ENCODE results near the gene PPP6R3. TPM values are rescaled to one million over a fixed set of nuclear protein-coding genes. Genes with fewer than 3 reads are reported as not detected.
A peak's percentile ranks its signal among the peaks of the same experiment; 100 is the strongest.

The PPP6R3 gene
- total RNA-seq, 1 experiment from 2014 or later, result 163 TPM

- DNase-seq (ENCODE audit: low read depth, low spot score), result no peak
- no peak overlapping the region for H3K4me3 ChIP-seq (ENCODE audit: low read depth in 2 of 2, low read length in 2 of 2)
- ATAC-seq, result no peak
- in situ Hi-C loops (cut with HindIII; ENCODE audit: low pct_unique_long_range_greater_than_20kb, low sequenced_read_pairs) (no loop called here), intact Hi-C loops (cut with micrococcal nuclease; ENCODE audit: unreplicated experiment) (no loop called here)
- ChIA-PET POLR2A (no interaction called here), CTCF (no interaction called here)
- no peaks in the 10 kb centered on the region for H3K27me3 ChIP-seq (ENCODE audit: control insufficient read depth, insufficient read depth, low read length)
- H3K9me3 ChIP-seq (ENCODE audit: control insufficient read depth, insufficient read depth, low read depth, low read length), result no peaks in the 10 kb centered on the region
- H3K27ac ChIP-seq (ENCODE audit: low read length), result no peak overlapping the region
- H3K4me1 ChIP-seq (ENCODE audit: control insufficient read depth, insufficient read depth, low read length), result no peaks in the 10 kb centered on the region
- no TSS peak for BruUV-seq (replicated peaks)
- peaks cover 37% of the 10 kb centered on the region for H3K36me3 ChIP-seq (ENCODE audit: control insufficient read depth, insufficient read depth, low read length)
- TF ChIP-seq POLR2AphosphoS5 (IDR thresholded peaks at IDR 0.05; ENCODE audit: low read depth, low read length) (0 out of 2 replicates have a peak, but pooled peaks have one; percentile 29), TCF7L2 (IDR thresholded peaks at IDR 0.05; ENCODE audit: low read depth, low read length) (no peak)
Observed at GRCh38 chr11:68525930-68526329, 65.4 kb downstream of the PPP6R3 start.

- ATAC-seq (no peak), DNase-seq (ENCODE audit: low read depth, low spot score) (no peak)
- Histone ChIP-seq H3K4me1 (ENCODE audit: control insufficient read depth, insufficient read depth, low read length) (no peaks in the 10 kb centered on the region), H3K27ac (ENCODE audit: low read length) (no peak overlapping the region), H3K4me3 (ENCODE audit: low read depth in 2 of 2, low read length in 2 of 2) (no peak overlapping the region), H3K36me3 (ENCODE audit: control insufficient read depth, insufficient read depth, low read length) (peaks cover 26% of the 10 kb centered on the region), H3K27me3 (ENCODE audit: control insufficient read depth, insufficient read depth, low read length) (no peaks in the 10 kb centered on the region), H3K9me3 (ENCODE audit: control insufficient read depth, insufficient read depth, low read depth, low read length) (no peaks in the 10 kb centered on the region)
- ChIA-PET POLR2A (no interaction called here), CTCF (no interaction called here)
- no TSS peak for BruUV-seq (replicated peaks)
- intact Hi-C loops (cut with micrococcal nuclease; ENCODE audit: unreplicated experiment), result no loop called here
- in situ Hi-C loops (cut with HindIII; ENCODE audit: low pct_unique_long_range_greater_than_20kb, low sequenced_read_pairs), result no loop called here
- TF ChIP-seq CTCF (IDR thresholded peaks at IDR 0.05) (no peak), POLR2AphosphoS5 (IDR thresholded peaks at IDR 0.05; ENCODE audit: low read depth, low read length) (no peak), REST (IDR thresholded peaks at IDR 0.05; ENCODE audit: insufficient read depth in 1 of 2, low read depth in 2 of 2, low read length in 1 of 2) (no peak), TCF7L2 (IDR thresholded peaks at IDR 0.05; ENCODE audit: low read depth, low read length) (no peak), SIN3A (IDR thresholded peaks at IDR 0.05; ENCODE audit: borderline replicate concordance, insufficient read depth, low read depth, low read length) (no peak)
Observed at GRCh38 chr11:68527585-68527984, 67.0 kb downstream of the PPP6R3 start.

- peaks cover 20% of the 10 kb centered on the region for H3K36me3 ChIP-seq (ENCODE audit: control insufficient read depth, insufficient read depth, low read length)
- no peak overlapping the region for H3K27ac ChIP-seq (ENCODE audit: low read length)
- CTCF ChIA-PET, result no interaction called here
- DNase-seq (ENCODE audit: low read depth, low spot score) (no peak), ATAC-seq (no peak)
- intact Hi-C loops (cut with micrococcal nuclease; ENCODE audit: unreplicated experiment) (no loop called here), in situ Hi-C loops (cut with HindIII; ENCODE audit: low pct_unique_long_range_greater_than_20kb, low sequenced_read_pairs) (no loop called here)
- no peaks in the 10 kb centered on the region for H3K9me3 ChIP-seq (ENCODE audit: control insufficient read depth, insufficient read depth, low read depth, low read length)
- POLR2A ChIA-PET, result interaction anchor here (0.6 kb wide), 2 partner anchors 50 to 682 kb away, joined by 3 read pairs; no protein-coding TSS in a partner anchor
- TF ChIP-seq POLR2AphosphoS5 (IDR thresholded peaks at IDR 0.05; ENCODE audit: low read depth, low read length) (no peak), TCF7L2 (IDR thresholded peaks at IDR 0.05; ENCODE audit: low read depth, low read length) (no peak), CTCF (IDR thresholded peaks at IDR 0.05) (no peak), REST (IDR thresholded peaks at IDR 0.05; ENCODE audit: insufficient read depth in 1 of 2, low read depth in 2 of 2, low read length in 1 of 2) (no peak), SIN3A (IDR thresholded peaks at IDR 0.05; ENCODE audit: borderline replicate concordance, insufficient read depth, low read depth, low read length) (no peak)
- H3K4me1 ChIP-seq (ENCODE audit: control insufficient read depth, insufficient read depth, low read length), result no peaks in the 10 kb centered on the region
- H3K4me3 ChIP-seq (ENCODE audit: low read depth in 2 of 2, low read length in 2 of 2), result no peak overlapping the region
- H3K27me3 ChIP-seq (ENCODE audit: control insufficient read depth, insufficient read depth, low read length), result no peaks in the 10 kb centered on the region
- BruUV-seq (replicated peaks), result no TSS peak
Observed at GRCh38 chr11:68528630-68529029, 68.1 kb downstream of the PPP6R3 start.

Measured in Panc1 (cell line).